Breast epithelium (tissue), 3 donors: ENCODE measurements around the gene TPGS2.

Source experiments
- POLR2A ChIP-seq: fragments of 450-650 bp; IDR thresholded peaks from one replicate; pipeline ENCODE4 v1.6.1; 2016; ENCODE audit warnings: antibody characterized with exemption, mild to moderate bottlenecking, moderate library complexity
- POLR2AphosphoS5 ChIP-seq, 3 donors: sonication (generic); formaldehyde crosslinking; IDR thresholded peaks; one replicate each; pipeline ENCODE4 v1.6.1; 2017; ENCODE audit warnings: antibody characterized with exemption in 3 of 3

- no peak for TF ChIP-seq POLR2A
- no peak for TF ChIP-seq POLR2AphosphoS5 (IDR thresholded peaks at IDR 0.05)
Observed at GRCh38 chr18:36839835-36840234, 11.0 kb upstream of the TPGS2 start.
